NCI-H1048 (cell line): Measurements from ENCODE around the gene BBS12.

Experiments used
- DNase-seq: peaks from one replicate; lab custom pipeline; 2025; lab: John Stamatoyannopoulos, UW

Gene BBS12

GRCh38 chr4:122715221-122715620, 17.3 kb upstream of the BBS12 start:
- no peak for DNase-seq

GRCh38 chr4:122716825-122717448, 15.6 kb upstream of the BBS12 start:
- DNase-seq = no peak

- DNase-seq = no peak
Measured at GRCh38 chr4:122718281-122718680, 14.2 kb upstream of the BBS12 start.

- DNase-seq = no peak
Measured at GRCh38 chr4:122722256-122722655, 10.2 kb upstream of the BBS12 start.

- DNase-seq = no peak
Measured at GRCh38 chr4:122728856-122729255, 3.6 kb upstream of the BBS12 start.

GRCh38 chr4:122731676-122732075, 828 bp upstream of the BBS12 start:
- DNase-seq = no peak

GRCh38 chr4:122733787-122734120, 1.2 kb downstream of the BBS12 start:
- no peak for DNase-seq

- DNase-seq = no peak
Measured at GRCh38 chr4:122739174-122739573, 6.7 kb downstream of the BBS12 start.

GRCh38 chr4:122742933-122743829, 10.7 kb downstream of the BBS12 start:
- no peak for DNase-seq

- no peak for DNase-seq
Measured at GRCh38 chr4:122744229-122744628, 11.7 kb downstream of the BBS12 start.

- no peak for DNase-seq
Measured at GRCh38 chr4:122746485-122746965, 14.0 kb downstream of the BBS12 start.

GRCh38 chr4:122747068-122747467, 14.6 kb downstream of the BBS12 start:
- no peak for DNase-seq

GRCh38 chr4:122747883-122748282, 15.4 kb downstream of the BBS12 start:
- no peak for DNase-seq

- DNase-seq = no peak
Measured at GRCh38 chr4:122749704-122750454, 17.4 kb downstream of the BBS12 start.

- DNase-seq = no peak
Measured at GRCh38 chr4:122755675-122756074, 23.2 kb downstream of the BBS12 start.

- DNase-seq = no peak
Measured at GRCh38 chr4:122758033-122758432, 25.5 kb downstream of the BBS12 start.

- DNase-seq = no peak
Measured at GRCh38 chr4:122759639-122760310, 27.3 kb downstream of the BBS12 start.

- DNase-seq = no peak
Measured at GRCh38 chr4:122762520-122762919, 30.0 kb downstream of the BBS12 start.

- no peak for DNase-seq
Measured at GRCh38 chr4:122762966-122763716, 30.6 kb downstream of the BBS12 start.

GRCh38 chr4:122764071-122764820, 31.7 kb downstream of the BBS12 start:
- no peak for DNase-seq

GRCh38 chr4:122764821-122765215, 32.3 kb downstream of the BBS12 start:
- DNase-seq = no peak
